CD4-positive, alpha-beta T cell treated with Interferon alpha-2 for 1 hour (primary cell): ENCODE measurements around the gene KIF6.

ENCODE experiments used
- DNase-seq, 2 donors: peaks; one replicate each; pipeline ENCODE4 v3.0.0-alpha.2; 2020 to 2022

KIF6 gene

DNA sequence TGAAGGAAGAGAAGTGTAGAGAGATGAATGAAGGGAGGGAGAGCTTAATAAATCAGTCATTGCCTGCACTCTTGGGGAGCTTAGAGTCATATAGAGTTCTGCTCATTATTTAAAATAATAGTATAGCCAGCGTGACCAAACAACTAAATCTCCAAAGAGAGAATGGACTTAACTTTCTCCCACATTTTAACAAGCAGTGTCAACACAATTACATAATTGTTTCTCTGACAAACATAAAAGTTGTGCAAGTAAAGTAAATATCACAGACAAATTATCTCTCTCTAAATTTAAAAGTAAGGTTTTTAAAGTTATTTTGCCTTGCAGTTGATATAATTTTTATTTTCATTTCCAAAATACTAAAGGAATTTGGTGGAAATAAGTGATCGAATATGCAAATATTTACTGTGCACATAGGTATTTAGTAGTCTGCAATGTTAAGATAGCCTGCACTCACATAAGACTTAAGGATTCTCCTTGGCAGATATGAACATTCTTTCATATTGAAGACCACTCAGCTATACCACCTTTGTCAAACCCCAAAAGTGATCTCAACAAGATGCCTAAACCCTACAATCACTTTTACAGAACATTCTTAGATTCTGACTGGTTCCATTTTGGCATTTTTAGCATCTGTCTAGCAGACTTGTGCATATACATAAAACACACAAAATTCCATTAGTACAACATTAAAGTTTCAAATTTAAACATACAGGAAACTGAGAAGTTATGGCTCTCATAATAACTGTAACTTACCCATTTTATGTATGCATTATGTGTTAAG, 67.7 kb downstream of the KIF6 start:
- DNase-seq: no peak

GRCh38 chr6:39654121-39654520, 71.1 kb downstream of the KIF6 start:
- no peak for DNase-seq

- DNase-seq: no peak
Measured at GRCh38 chr6:39653612-39654011, 71.6 kb downstream of the KIF6 start.

DNA sequence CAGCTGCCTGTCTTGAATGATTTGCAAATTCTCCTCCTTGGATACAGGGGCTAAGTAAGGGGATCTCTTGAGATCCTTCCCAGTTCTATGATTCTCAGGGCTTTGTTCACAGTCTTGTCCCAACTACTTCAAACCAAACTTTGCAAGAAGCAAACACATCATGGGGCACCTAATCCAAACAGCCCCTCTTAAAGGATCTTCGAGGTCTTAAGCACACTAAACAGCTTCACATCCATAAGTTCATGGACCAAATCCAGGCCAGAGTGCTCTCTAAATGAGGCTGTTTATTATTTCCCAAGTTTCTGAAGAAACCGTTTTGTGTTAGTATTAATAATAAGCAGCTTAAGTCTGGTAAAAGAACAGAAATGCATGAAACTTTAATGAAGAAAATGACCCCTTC, 75.2 kb downstream of the KIF6 start:
- DNase-seq: no peak

GRCh38 chr6:39646751-39647420, 78.3 kb downstream of the KIF6 start:
- no peak for DNase-seq

GRCh38 chr6:39642270-39642669, 82.9 kb downstream of the KIF6 start:
- no peak for DNase-seq

- DNase-seq: no peak
Measured at GRCh38 chr6:39638126-39638822, 86.9 kb downstream of the KIF6 start.

GRCh38 chr6:39634646-39635341, 90.4 kb downstream of the KIF6 start:
- DNase-seq: no peak

DNA sequence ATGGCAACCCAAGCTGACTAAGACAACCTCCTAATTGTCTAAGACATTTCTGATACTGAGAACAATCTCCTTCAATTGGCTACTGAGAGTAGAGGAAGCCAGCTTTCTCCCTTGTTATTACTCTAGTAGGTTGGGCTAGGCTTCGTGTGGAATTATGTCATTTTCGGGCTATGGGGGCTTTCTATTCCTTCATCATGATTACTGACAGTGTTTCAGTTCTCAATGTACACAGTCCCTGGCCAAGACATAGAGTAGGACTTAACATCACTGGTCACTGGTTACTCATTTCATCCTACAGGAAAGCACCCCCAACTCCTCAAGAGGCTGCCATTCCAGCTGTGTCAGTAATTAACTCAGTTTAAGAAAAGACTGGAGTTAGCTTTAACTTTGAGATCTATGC, 100.0 kb downstream of the KIF6 start:
- DNase-seq: no peak

DNA sequence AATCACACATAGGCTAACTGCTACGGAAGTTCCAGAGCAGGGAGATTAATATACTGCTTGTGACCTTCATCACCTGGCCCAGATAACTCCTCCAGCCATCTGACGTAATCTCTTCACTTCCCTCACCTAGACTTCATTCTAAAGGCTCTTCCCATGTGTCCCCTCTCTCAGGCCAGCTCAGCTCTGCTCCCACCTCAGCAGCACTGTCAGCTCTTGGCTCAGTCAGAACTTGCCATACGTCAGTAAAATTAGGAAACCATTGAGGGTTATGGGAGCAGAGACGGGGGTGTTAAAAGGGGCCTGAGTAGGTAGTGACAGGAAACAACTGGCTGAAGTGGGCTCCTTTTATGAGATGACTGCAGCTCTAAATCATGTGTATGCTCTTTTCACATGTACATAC, 101.5 kb downstream of the KIF6 start:
- no peak for DNase-seq

GRCh38 chr6:39617520-39617919, 107.7 kb downstream of the KIF6 start:
- no peak for DNase-seq

DNA sequence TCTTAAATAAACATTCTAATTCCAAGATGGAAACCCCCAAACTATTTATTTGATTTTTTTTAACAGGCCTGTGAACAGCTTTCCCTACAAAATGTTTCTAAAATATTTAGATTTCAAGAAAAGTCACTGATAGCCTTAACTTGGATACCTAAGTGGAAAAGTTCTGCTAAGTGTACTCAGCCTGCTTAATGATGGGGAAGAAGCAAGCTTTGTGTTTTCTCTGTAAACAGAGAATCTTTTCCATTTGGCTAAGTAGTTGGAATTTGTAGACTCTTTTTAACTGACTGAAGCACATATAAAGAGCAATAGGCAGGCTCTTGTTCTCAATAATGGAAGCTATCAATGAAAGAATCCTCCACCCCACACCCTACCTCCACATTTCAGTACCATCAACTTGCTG, 108.2 kb downstream of the KIF6 start:
- no peak for DNase-seq

DNA sequence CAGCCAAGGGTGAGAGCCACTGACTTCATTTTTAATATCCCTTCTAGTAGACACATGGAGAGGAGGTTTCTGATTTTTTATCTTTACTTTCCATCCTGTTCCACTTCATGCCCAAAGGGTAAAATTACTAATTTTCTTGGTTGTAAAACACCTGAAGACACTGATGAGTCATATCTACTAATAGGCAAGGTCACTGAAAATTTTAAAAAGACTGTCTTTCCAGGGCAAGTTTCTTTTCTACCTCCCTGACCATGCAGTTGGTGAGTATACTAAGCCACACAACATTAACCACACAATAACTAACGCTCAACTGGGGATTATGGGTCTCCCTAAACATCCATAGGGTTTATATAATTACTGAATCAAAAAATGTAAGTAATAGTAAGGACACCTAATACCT, 109.6 kb downstream of the KIF6 start:
- DNase-seq: no peak

DNA sequence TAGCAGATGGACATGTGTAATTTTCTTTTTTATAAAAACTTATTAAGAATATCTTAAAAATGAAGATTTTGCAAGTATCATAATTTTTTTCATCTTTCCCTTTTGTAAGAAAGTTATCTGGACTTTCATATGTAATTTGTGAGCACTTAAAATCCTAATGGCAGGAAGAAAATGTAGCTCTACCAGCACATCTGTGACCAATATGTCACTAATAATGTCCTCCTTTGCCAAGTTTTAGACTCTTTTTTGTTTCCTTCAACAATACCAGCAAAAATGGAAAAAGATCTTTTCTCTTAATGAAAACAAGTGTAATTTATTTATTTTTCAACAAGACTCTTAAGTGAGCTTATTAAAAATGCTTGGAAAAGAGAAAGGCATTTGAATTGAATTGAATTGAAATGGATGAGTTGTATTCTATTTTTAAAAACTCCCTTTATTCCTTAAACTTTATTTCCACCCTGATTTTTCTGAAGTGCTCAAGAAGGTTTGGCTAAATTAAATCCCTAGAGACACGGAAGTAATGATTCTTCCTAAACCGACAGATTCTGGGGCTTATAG, 110.7 kb downstream of the KIF6 start:
- DNase-seq: no peak

GRCh38 chr6:39610221-39610620, 115.0 kb downstream of the KIF6 start:
- no peak for DNase-seq

DNA sequence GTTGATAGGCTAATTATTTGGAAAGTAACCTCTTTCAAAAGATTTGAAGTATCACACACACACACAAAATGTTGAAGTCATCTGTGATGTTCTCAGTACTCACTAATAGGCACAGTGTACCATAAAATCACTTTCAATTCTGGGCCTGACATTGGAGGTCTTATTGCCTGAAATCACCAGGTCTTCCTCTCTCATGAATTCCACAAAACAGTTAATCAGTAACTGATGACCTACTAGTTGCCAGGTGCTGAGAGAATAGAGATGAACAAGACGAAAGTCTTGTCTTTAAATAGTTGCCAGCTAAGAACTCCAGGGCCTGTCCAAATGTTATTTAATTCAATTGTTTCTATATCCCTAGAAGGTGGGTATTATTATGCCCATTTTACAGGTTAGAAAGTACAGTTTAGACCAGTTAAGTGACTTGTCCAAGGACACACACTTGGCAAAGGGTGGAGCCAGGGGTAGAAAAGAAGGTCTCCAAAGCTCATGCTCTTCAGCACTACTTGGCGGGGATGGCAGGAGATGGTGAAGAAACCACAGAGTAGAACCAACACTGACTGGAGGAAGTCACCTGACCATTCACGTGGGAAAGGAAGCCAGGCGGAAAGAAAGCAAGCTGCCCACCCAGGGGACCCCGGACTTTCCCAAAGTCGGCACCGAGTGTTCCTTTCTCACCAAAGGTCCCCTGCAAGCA, 116.4 kb downstream of the KIF6 start:
- DNase-seq: no peak

DNA sequence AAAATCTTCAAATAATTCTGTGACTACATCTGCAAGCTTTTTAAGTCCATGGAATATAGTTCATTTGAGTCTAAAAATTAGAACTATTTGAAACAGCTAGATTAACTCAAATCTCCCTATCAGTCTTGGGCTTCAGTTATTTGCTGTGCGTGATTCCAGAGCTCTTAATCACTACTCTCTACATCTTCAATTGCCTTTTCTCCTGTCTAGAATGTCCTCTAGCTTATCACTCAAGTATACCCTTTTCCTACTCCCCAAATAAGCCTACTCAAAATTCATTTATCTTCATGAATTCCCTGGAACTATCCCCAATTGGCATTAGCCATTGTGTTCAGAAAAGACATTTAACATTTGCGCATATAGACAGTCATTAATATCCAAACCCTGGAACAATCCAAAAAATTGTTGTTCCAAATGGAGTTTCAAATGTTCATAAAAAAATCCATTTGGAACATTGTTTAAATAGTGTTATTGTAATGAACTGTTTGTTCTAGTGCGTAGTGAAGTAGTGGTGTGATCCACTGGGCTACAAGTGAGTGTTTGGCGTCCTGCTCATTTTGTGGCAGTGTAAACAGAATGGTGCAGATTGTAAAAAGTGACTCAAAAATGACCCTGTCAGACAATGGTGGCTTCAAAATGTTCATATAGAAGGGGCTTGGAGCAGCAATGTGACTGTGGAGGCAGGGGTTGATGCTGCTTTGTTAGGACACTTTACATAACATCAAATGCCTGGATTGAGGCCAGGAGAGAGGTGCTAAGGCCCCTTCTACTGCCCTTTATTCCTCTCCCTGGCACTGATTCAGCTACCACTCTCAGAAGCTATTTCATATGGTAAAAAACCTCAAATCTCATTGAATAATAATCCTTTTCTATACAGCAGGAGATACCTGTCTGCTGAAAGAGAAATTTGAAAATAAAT, 122.3 kb downstream of the KIF6 start:
- DNase-seq: no peak

DNA sequence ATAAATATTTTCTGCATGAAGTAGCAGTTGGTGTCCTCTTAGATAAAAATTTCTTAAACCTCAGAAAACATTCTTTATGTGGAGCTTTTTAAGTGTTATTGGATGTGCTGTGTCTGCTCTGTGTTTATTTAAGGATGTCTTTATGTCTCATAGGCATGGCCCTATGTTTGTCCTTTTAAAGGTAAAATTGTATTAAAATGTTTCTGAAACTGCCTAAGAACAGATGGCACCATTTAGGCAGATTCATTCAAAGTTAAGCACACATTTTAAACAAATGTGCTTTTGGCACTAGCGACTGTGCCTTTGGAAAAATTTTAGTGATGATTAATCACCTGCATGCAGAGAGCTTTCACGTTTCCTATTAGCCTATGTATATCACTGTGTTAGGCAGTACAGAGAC, 125.2 kb downstream of the KIF6 start:
- no peak for DNase-seq

DNA sequence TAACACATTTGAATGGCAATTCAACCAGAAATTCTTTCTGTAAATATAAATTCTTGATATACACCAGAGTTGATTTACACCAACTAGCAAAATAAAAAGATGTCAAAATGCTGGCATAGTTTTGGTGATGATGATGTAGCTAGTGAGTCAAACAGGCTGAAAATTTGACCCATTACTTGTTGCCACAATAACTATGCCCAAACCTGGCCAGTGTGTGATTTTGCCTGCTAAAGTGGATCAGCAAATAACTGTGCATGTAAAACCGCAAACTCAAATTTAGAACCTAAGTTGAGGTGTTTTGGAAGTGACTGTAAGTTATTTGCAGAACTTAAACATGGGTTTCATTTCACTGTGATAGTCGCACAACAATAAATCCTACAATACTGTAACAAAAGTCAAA, 125.9 kb downstream of the KIF6 start:
- DNase-seq: no peak

DNA sequence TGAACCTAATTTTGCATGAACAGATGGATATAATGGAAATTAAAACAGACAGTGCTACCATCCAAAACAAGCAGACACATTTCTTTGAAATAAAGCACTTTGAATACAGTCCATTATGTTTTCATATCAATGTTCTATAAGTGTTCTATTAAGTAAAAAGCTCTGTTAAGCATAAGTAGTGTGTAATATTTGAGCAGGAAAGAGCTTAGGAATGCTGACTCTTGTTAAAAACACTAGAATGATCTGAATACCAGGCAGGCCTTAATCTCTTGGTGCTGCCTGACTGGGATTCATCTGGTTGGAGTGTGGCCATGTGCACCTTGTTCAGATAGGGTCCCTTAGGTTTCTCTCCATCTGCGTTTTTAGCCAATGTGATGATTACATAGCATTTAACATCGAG, 130.9 kb downstream of the KIF6 start:
- DNase-seq: no peak

DNA sequence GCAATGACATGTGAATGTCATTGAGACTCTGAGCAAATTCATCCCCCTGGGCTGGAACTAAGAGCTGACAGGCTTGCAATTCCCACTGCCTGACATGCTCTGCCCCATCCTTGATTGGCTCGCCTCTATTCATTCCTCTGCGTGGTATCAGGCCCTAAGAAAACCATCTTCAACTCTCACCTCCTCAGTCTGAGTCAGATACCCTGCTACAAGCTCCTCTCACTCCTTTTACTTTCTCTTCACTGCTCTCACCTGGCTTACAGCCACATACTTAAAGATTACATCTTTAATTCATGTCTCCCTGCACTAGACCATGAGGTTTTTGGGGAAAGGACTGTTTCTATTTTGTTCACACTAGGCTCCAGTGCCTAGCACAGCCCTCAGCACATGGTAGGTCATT, 131.6 kb downstream of the KIF6 start:
- DNase-seq: no peak
